Endothelial cell of umbilical vein (primary cell): ENCODE results near the gene SLC45A1. TPM values are rescaled to one million over a fixed set of nuclear protein-coding genes. Genes with fewer than 3 reads are reported as not detected.

Experiments
- BruUV-seq: library from RNA; stranded (reverse); fragments of 400-500 nt; replicated peaks from 2 replicates; lab custom pipeline; 2021; lab: Mats Ljungman, UMichigan
- CTCF ChIA-PET: fragments of 300-600, 350-600 bp; sonication (Branson Sonifier 250); formaldehyde crosslinking; loops from one replicate; lab custom pipeline; 2021; ENCODE audit warnings: antibody characterized with exemption, inconsistent platforms; lab: Charles Lee
- POLR2A ChIA-PET: fragments of 300-600, 350-600 bp; sonication (Branson Sonifier 250); formaldehyde crosslinking; loops from one replicate; lab custom pipeline; 2021; ENCODE audit warnings: antibody characterized with exemption, inconsistent platforms; lab: Charles Lee
- DNase-seq: peaks from one replicate; pipeline ENCODE4 v3.0.0-alpha.2; 2011; ENCODE audit warnings: low read depth, low spot score
- FAIRE-seq: peaks from 2 replicates; lab custom pipeline; 2011; peaks lifted over from hg19 to GRCh38; lab: Jason Lieb, UNC
- H2AFZ ChIP-seq: 2 replicates; pipeline ENCODE4 v1.6.0; 2012; ENCODE audit warnings: low read depth, low read length, control low read depth, inconsistent platforms
- H3K27ac ChIP-seq: 2 replicates; pipeline ENCODE4 v1.5.1; 2011; ENCODE audit warnings: low read depth, mild to moderate bottlenecking, control low read depth, low read length, moderate library complexity; ENCODE audit not compliant: insufficient read depth
- H3K27me3 ChIP-seq, 2 experiments: 2 replicates each; pipeline versions ENCODE4 v1.6.0 to v1.6.1; 2011; ENCODE audit warnings: low read length in 2 of 2, mixed read lengths in 1 of 2; ENCODE audit not compliant: control insufficient read depth in 2 of 2, insufficient read depth in 2 of 2
- H3K36me3 ChIP-seq, 2 experiments: 2 replicates in 1 of 2; 3 replicates in 1 of 2; pipeline ENCODE4 v1.5.1; 2011; ENCODE audit warnings: low read length in 2 of 2, mild to moderate bottlenecking in 1 of 2, moderate library complexity in 1 of 2; ENCODE audit not compliant: control insufficient read depth in 2 of 2, insufficient read depth in 2 of 2; ENCODE audit errors: extremely low read depth in 1 of 2
- H3K4me1 ChIP-seq: 3 replicates; pipeline ENCODE4 v1.5.1; 2011; ENCODE audit warnings: mild to moderate bottlenecking, low read length; ENCODE audit not compliant: control insufficient read depth, insufficient read depth; ENCODE audit errors: extremely low read depth
- H3K4me2 ChIP-seq: 2 replicates; pipeline ENCODE4 v1.6.1; 2011; ENCODE audit warnings: low read length, control low read depth, mixed read lengths; ENCODE audit not compliant: insufficient read depth
- H3K4me3 ChIP-seq, 3 experiments: fragments of 200-600 bp in 1 of 3; sonication (generic), shearing (Covaris generic) in 1 of 3; replicated peaks in 1 of 3; 2 replicates each; pipeline ENCODE4 v1.5.1; 2011 to 2016; ENCODE audit warnings: control low read depth in 3 of 3, low read length in 3 of 3, mild to moderate bottlenecking in 2 of 3, inconsistent platforms in 1 of 3, low read depth in 1 of 3, moderate library complexity in 1 of 3; ENCODE audit not compliant: insufficient read depth in 1 of 3
- H3K79me2 ChIP-seq: 2 replicates; pipeline ENCODE4 v1.6.0; 2012; ENCODE audit warnings: low read length, inconsistent platforms; ENCODE audit not compliant: control insufficient read depth, insufficient read depth
- H3K9ac ChIP-seq: replicated peaks from 2 replicates; pipeline ENCODE3; 2011; ENCODE audit warnings: low read length, control low read depth; ENCODE audit not compliant: insufficient read depth; ENCODE audit errors: extremely low read depth
- H3K9me1 ChIP-seq: replicated peaks from 3 replicates; pipeline ENCODE4 v1.6.0; 2011; ENCODE audit warnings: mild to moderate bottlenecking, low read length; ENCODE audit not compliant: control insufficient read depth, insufficient read depth; ENCODE audit errors: extremely low read depth
- H3K9me3 ChIP-seq: replicated peaks from 2 replicates; pipeline ENCODE4 v1.5.1; 2012; ENCODE audit warnings: low read length, inconsistent platforms; ENCODE audit not compliant: control insufficient read depth, insufficient read depth
- H4K20me1 ChIP-seq: replicated peaks from 2 replicates; pipeline ENCODE3; 2011; ENCODE audit warnings: mild to moderate bottlenecking, low read length; ENCODE audit not compliant: control insufficient read depth, insufficient read depth; ENCODE audit errors: extremely low read depth
- CTCF ChIP-seq, 2 donors: IDR thresholded peaks; 1 replicate in 1 of 2; 2 replicates in 1 of 2; pipeline ENCODE4 v1.5.1; 2011; ENCODE audit warnings: low read length in 2 of 2, mild to moderate bottlenecking in 2 of 2, moderate library complexity in 2 of 2, control low read depth in 1 of 2, inconsistent platforms in 1 of 2, low read depth in 1 of 2; ENCODE audit not compliant: insufficient read depth in 1 of 2; ENCODE audit errors: extremely low read depth in 1 of 2
- EZH2 ChIP-seq: IDR thresholded peaks from 2 replicates; pipeline ENCODE4 v1.6.1; 2012; ENCODE audit warnings: borderline replicate concordance, low read depth, mild to moderate bottlenecking, moderate library complexity, low read length, inconsistent platforms; ENCODE audit not compliant: severe bottlenecking
- FOS ChIP-seq: IDR thresholded peaks from 2 replicates; pipeline ENCODE4 v1.6.1; 2011; ENCODE audit warnings: mild to moderate bottlenecking, low read length, moderate library complexity, borderline replicate concordance; ENCODE audit not compliant: insufficient read depth
- GATA2 ChIP-seq: IDR thresholded peaks from 2 replicates; pipeline ENCODE4 v1.7.0; 2011; ENCODE audit warnings: low read depth, mild to moderate bottlenecking, moderate library complexity, mixed read lengths, low read length; ENCODE audit not compliant: insufficient read length, insufficient read depth
- JUN ChIP-seq: IDR thresholded peaks from 2 replicates; pipeline ENCODE4 v1.6.1; 2011; ENCODE audit warnings: borderline replicate concordance, low read depth; ENCODE audit not compliant: insufficient read length, insufficient read depth
- MAX ChIP-seq: IDR thresholded peaks from 2 replicates; pipeline ENCODE4 v1.6.1; 2011; ENCODE audit not compliant: insufficient read depth, insufficient read length
- MYC ChIP-seq: IDR thresholded peaks from one replicate; pipeline ENCODE4 v1.6.1; 2011; ENCODE audit warnings: mild to moderate bottlenecking, low read depth, low read length
- POLR2A ChIP-seq: IDR thresholded peaks from 2 replicates; pipeline ENCODE4 v1.6.1; 2012; ENCODE audit warnings: low read depth, mild to moderate bottlenecking, control low read depth, low read length
- POLR2AphosphoS5 ChIP-seq: IDR thresholded peaks from 2 replicates; pipeline ENCODE4 v1.6.1; 2012; ENCODE audit warnings: low read depth, mild to moderate bottlenecking, control low read depth, low read length, moderate library complexity; ENCODE audit not compliant: insufficient read depth
- dilution Hi-C: fragments of 300-500 bp; cut with MboI; formaldehyde crosslinking; loops from one replicate; pipeline ENCODE4 v1.15.0; 2019; ENCODE audit warnings: low sequenced_read_pairs; ENCODE audit not compliant: extremely low pct_ligation_motif_present
- intact Hi-C: fragments of 100-400 bp; cut with micrococcal nuclease; formaldehyde crosslinking; loops from one replicate; pipeline ENCODE4 v1.10.0; 2022
- polyA plus RNA-seq, 4 experiments: library from polyadenylated mRNA; depleted of rRNA in 3 of 4; stranded (reverse) in 3 of 4; unstranded in 1 of 4; fragments of >200 nt; gene quantifications; 2 replicates each; pipeline versions ENCODE4 v1.2.1 to v1.2.3, GENCODE V29; 2011 to 2012; ENCODE audit warnings: missing spikeins in 1 of 4
- total RNA-seq: library from RNA; stranded (reverse); gene quantifications from 2 replicates; pipeline ENCODE4 v1.2.3, GENCODE V29; 2021

SLC45A1 gene
- total and polyA plus RNA-seq, 2 donors (not counting 3 experiments of a cell fraction or from before 2014, with no cell fraction given) = 1.3 to 1.4 TPM

- H3K79me2 ChIP-seq = no peaks in the 10 kb centered on the region
- ChIA-PET POLR2A (no interaction called here), CTCF (interaction anchor here (0.5 to 1.7 kb wide), 6 partner anchors 9 to 384 kb away, joined by 3 to 4 read pairs (median 4); no protein-coding TSS in a partner anchor)
- dilution Hi-C loops = no loop called here
- H3K36me3 ChIP-seq = peaks cover 10 to 75% of the 10 kb centered on the region in 2 experiments
- TF ChIP-seq POLR2AphosphoS5 = no peak
- intact Hi-C loops = no loop called here
- no peaks in the 10 kb centered on the region for H3K4me1 ChIP-seq
- no peaks in the 10 kb centered on the region for H3K27me3 ChIP-seq
- no peak overlapping the region for H3K9ac ChIP-seq
- no TSS peak for BruUV-seq
- FAIRE-seq (no peak), DNase-seq (no peak)
- H3K27ac ChIP-seq = no peak overlapping the region
- H3K4me3 ChIP-seq = no peak overlapping the region
- H4K20me1 ChIP-seq = no peaks in the 10 kb centered on the region
- H3K4me2 ChIP-seq = no peak overlapping the region
- H3K9me1 ChIP-seq = no peaks in the 10 kb centered on the region
- H3K9me3 ChIP-seq = no peaks in the 10 kb centered on the region
- no peak overlapping the region for H2AFZ ChIP-seq
These were observed 41.1 kb downstream of the SLC45A1 start for GRCh38 chr1:8358897-8359616.

GRCh38 chr1:8359617-8360481 is 41.9 kb downstream of the SLC45A1 start:
- BruUV-seq = no TSS peak
- CTCF ChIA-PET = interaction anchor here (1.1 to 1.7 kb wide), 3 partner anchors 9 to 385 kb away, joined by 4 read pairs; no protein-coding TSS in a partner anchor
- H3K9ac ChIP-seq = no peak overlapping the region
- H3K27me3 ChIP-seq = no peaks in the 10 kb centered on the region
- POLR2A ChIA-PET = no interaction called here
- H3K36me3 ChIP-seq = peaks cover 10 to 78% of the 10 kb centered on the region in 2 experiments
- no peak for TF ChIP-seq CTCF (IDR thresholded peaks at IDR 0.05; ENCODE audit: extremely low read depth in 1 of 2, insufficient read depth in 1 of 2, low read depth in 1 of 2, low read length in 2 of 2)
- no peak for TF ChIP-seq FOS
- TF ChIP-seq EZH2 = no peak
- TF ChIP-seq POLR2A = no peak
- no peak for TF ChIP-seq JUN
- TF ChIP-seq MYC = no peak
- TF ChIP-seq MAX = no peak
- no peak for TF ChIP-seq GATA2
- TF ChIP-seq POLR2AphosphoS5 = no peak
- no peaks in the 10 kb centered on the region for H3K9me3 ChIP-seq
- intact Hi-C loops = no loop called here
- H2AFZ ChIP-seq = no peak overlapping the region
- H3K27ac ChIP-seq = no peak overlapping the region
- no peak for DNase-seq
- H3K9me1 ChIP-seq = no peaks in the 10 kb centered on the region
- no peak overlapping the region for H3K4me3 ChIP-seq
- no peaks in the 10 kb centered on the region for H4K20me1 ChIP-seq
- dilution Hi-C loops = no loop called here
- no peak for FAIRE-seq
- no peak overlapping the region for H3K4me2 ChIP-seq
- no peaks in the 10 kb centered on the region for H3K79me2 ChIP-seq
- H3K4me1 ChIP-seq = no peaks in the 10 kb centered on the region
